ENCODE measurements around the gene FAM180B. TPM values are rescaled to one million over a fixed set of nuclear protein-coding genes. Genes with fewer than 3 reads are reported as not detected.

The FAM180B gene
- total and polyA plus RNA-seq, 2 of the 8 experiments (the other 6 are each of a cell fraction or from before 2014, with no cell fraction given), result 0.09 TPM; not detected in 1

DNA sequence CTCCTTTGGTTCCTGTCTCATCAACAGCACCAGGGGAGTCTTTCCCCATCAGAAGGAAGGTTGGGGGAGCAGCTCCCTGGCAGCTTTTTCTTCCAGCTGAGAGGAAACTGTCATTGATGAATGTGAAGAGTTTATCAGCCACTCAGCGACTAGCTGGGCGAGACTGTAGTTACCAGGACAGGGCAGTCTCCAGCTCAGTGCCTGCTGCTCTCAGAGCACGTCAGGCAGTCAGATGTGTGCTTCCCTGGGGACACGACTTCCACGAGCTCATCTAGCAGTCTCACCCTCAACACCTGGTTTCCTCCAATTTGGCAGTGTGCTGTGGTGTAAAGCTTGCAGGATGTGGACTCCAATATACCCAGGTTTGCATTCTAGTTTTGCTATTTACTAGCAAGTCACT is 20.3 kb downstream of the FAM180B start (continued):
- TF ChIP-seq HDAC6 (IDR thresholded peaks at IDR 0.05; ENCODE audit: low read depth, low read length), result no peak
- TF ChIP-seq JUN (IDR thresholded peaks at IDR 0.05; ENCODE audit: low read depth, low read length), result no peak
- no peak for TF ChIP-seq HDAC2 (IDR thresholded peaks at IDR 0.05; ENCODE audit: borderline replicate concordance in 1 of 2, low read depth in 2 of 2, low read length in 2 of 2)
- no peak for TF ChIP-seq CHD1 (IDR thresholded peaks at IDR 0.05; ENCODE audit: low read depth, low read length)
